Measurements from ENCODE around the gene LRRC8B. TPM values are rescaled to one million over a fixed set of nuclear protein-coding genes. Genes with fewer than 3 reads are reported as not detected.

Gene LRRC8B
- total RNA-seq, 1 donor from 2014 or later = 6.4 TPM

DNA sequence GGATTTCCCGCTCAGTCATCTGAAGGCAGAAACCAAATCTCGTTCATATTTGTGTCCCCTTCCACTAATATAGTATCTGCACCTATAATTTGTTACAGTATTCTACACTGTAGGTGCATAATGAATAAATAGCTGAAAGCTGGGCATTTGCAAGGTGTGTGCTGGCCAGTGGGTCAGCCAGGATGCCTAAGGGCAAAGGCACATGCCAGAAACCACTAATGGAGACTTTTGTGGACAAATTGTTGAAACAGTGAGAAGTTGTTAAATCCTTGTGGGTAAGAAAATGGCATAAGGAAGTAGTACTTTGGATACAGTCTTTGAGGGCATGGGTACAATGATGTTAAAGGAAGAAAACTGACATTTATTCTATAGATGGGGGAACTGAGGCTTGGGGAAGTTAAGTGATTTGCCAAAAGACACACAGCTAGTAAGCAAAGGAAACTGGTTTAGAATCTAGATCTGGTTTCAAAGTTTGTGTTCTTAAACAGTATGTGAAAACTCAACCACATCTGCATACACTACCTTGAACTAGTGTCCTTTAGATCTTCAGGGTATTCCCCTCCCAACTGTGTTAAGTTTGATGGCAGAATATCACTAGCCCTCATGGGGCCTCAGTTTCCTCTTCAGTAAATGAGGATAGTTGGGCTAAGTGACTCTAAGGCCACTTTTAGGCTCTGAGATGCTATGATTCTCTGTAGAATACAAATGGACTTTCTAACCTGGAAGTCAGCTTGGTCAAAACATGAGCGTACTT, 81.8 kb downstream of the LRRC8B start:
- DNase-seq (ENCODE audit: low read depth) (no peak), FAIRE-seq (no peak)
- H3K36me3 ChIP-seq (ENCODE audit: insufficient read depth, low read length) = no peaks in the 10 kb centered on the region
- peaks cover 21% of the 10 kb centered on the region for H3K27me3 Mint-ChIP-seq (ENCODE audit: low read depth, unreplicated experiment)
- H4K20me1 ChIP-seq (ENCODE audit: insufficient read depth, low read length) = no peaks in the 10 kb centered on the region
- H3K27ac ChIP-seq (ENCODE audit: low read depth, low read length) = no peak overlapping the region
- no peaks in the 10 kb centered on the region for H3K9me3 ChIP-seq (ENCODE audit: insufficient read depth, low read depth, low read length)
- H3K4me1 ChIP-seq (ENCODE audit: insufficient read depth, low read length) = peaks cover 18% of the 10 kb centered on the region
- no peaks in the 10 kb centered on the region for H3K79me2 ChIP-seq (ENCODE audit: insufficient read depth, low read length)
- H3K4me1 Mint-ChIP-seq (ENCODE audit: low read depth, unreplicated experiment) = peaks cover 28% of the 10 kb centered on the region
- no peak overlapping the region for H2AFZ ChIP-seq (ENCODE audit: low read depth, low read length)
- peak overlapping the region; percentile 13 for H3K4me2 ChIP-seq (ENCODE audit: low read length)
- no peaks in the 10 kb centered on the region for H3K9me3 Mint-ChIP-seq (ENCODE audit: unreplicated experiment)
- no peak overlapping the region for H3K4me3 ChIP-seq (ENCODE audit: insufficient read depth, low read depth, low read length)
- no peaks in the 10 kb centered on the region for H3K27me3 ChIP-seq (ENCODE audit: insufficient read depth, low read length)
- TF ChIP-seq, protein P1, sequence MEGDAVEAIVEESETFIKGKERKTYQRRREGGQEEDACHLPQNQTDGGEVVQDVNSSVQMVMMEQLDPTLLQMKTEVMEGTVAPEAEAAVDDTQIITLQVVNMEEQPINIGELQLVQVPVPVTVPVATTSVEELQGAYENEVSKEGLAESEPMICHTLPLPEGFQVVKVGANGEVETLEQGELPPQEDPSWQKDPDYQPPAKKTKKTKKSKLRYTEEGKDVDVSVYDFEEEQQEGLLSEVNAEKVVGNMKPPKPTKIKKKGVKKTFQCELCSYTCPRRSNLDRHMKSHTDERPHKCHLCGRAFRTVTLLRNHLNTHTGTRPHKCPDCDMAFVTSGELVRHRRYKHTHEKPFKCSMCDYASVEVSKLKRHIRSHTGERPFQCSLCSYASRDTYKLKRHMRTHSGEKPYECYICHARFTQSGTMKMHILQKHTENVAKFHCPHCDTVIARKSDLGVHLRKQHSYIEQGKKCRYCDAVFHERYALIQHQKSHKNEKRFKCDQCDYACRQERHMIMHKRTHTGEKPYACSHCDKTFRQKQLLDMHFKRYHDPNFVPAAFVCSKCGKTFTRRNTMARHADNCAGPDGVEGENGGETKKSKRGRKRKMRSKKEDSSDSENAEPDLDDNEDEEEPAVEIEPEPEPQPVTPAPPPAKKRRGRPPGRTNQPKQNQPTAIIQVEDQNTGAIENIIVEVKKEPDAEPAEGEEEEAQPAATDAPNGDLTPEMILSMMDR (IDR thresholded peaks at IDR 0.05; ENCODE audit: insufficient read depth, low read depth, low read length) = no peak
- TF ChIP-seq EZH2 (IDR thresholded peaks at IDR 0.05; ENCODE audit: insufficient read depth, low read length) = no peak
- H3K36me3 Mint-ChIP-seq (ENCODE audit: low read depth, unreplicated experiment) = no peaks in the 10 kb centered on the region
- H3K27ac Mint-ChIP-seq (ENCODE audit: unreplicated experiment) = no peak overlapping the region
- H3K9ac ChIP-seq (ENCODE audit: low read length) = no peak overlapping the region
- no peak overlapping the region for H3K4me3 Mint-ChIP-seq (ENCODE audit: unreplicated experiment)

DNA sequence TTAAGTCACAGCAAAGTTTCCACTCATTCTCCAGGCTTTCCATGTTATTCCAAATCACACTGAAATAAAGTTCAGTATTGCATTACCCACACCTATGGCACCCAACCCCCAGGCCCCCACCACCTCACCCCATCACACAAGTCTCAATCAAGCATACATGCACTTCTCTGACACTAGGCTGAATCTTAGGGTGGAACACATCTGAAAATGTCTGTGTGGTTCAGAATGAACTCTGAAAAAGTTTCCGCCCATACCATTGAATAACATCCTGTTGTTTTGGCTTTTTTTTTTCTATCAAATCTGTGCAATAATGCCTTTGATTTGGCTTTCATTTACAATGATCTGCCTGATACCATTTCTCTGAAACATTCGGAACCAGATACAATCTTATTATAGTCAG, 82.5 kb downstream of the LRRC8B start:
- no peak for TF ChIP-seq EZH2 (IDR thresholded peaks at IDR 0.05; ENCODE audit: insufficient read depth, low read length)
- TF ChIP-seq, protein P1 (IDR thresholded peaks at IDR 0.05; ENCODE audit: insufficient read depth, low read depth, low read length) = no peak
- Mint-ChIP-seq H3K9me3 (ENCODE audit: unreplicated experiment) (no peaks in the 10 kb centered on the region), H3K27ac (ENCODE audit: unreplicated experiment) (no peak overlapping the region), H3K27me3 (ENCODE audit: low read depth, unreplicated experiment) (peaks cover 16% of the 10 kb centered on the region), H3K36me3 (ENCODE audit: low read depth, unreplicated experiment) (no peaks in the 10 kb centered on the region), H3K4me1 (ENCODE audit: low read depth, unreplicated experiment) (peaks cover 28% of the 10 kb centered on the region), H3K4me3 (ENCODE audit: unreplicated experiment) (no peak overlapping the region)
- no peaks in the 10 kb centered on the region for H3K9me3 ChIP-seq (ENCODE audit: insufficient read depth, low read depth, low read length)
- H3K4me1 ChIP-seq (ENCODE audit: insufficient read depth, low read length) = peaks cover 18% of the 10 kb centered on the region
- no peak overlapping the region for H3K4me2 ChIP-seq (ENCODE audit: low read length)
- no peak overlapping the region for H3K9ac ChIP-seq (ENCODE audit: low read length)
- FAIRE-seq = no peak
- no peaks in the 10 kb centered on the region for H3K27me3 ChIP-seq (ENCODE audit: insufficient read depth, low read length)
- H3K79me2 ChIP-seq (ENCODE audit: insufficient read depth, low read length) = no peaks in the 10 kb centered on the region
- no peak overlapping the region for H3K4me3 ChIP-seq (ENCODE audit: insufficient read depth, low read depth, low read length)
- H3K27ac ChIP-seq (ENCODE audit: low read depth, low read length) = no peak overlapping the region
- H4K20me1 ChIP-seq (ENCODE audit: insufficient read depth, low read length) = no peaks in the 10 kb centered on the region
- no peaks in the 10 kb centered on the region for H3K36me3 ChIP-seq (ENCODE audit: insufficient read depth, low read length)
- DNase-seq (ENCODE audit: low read depth) = no peak
- H2AFZ ChIP-seq (ENCODE audit: low read depth, low read length) = no peak overlapping the region

Measured in astrocyte (in vitro differentiated cells and primary cell).